Adipocyte (in vitro differentiated cells): ENCODE measurements around the gene ZNF77.
A peak's percentile ranks its signal among the peaks of the same experiment; 100 is the strongest.
"Not testable (repeated sequence)": the region's sequence is repeated elsewhere in the genome, so short reads cannot be mapped to it uniquely, and the experiment has no call there.

Experiments used
- DNase-seq: peaks from one replicate; pipeline ENCODE4 v3.0.0-alpha.2; 2015; ENCODE audit warnings: low read depth
- H3K27me3 ChIP-seq: replicated peaks from 2 replicates; pipeline ENCODE4 v1.7.0; 2013; ENCODE audit warnings: mild to moderate bottlenecking, low read length, moderate library complexity; ENCODE audit not compliant: control insufficient read depth, insufficient read depth
- H3K36me3 ChIP-seq: 2 replicates; pipeline ENCODE4 v1.7.0; 2013; ENCODE audit warnings: low read length, mild to moderate bottlenecking, moderate library complexity; ENCODE audit not compliant: control insufficient read depth, insufficient read depth, severe bottlenecking
- H3K4me1 ChIP-seq: 2 replicates; pipeline ENCODE4 v1.7.0; 2013; ENCODE audit warnings: mild to moderate bottlenecking, low read length, moderate library complexity; ENCODE audit not compliant: control insufficient read depth, insufficient read depth
- H3K4me3 ChIP-seq: 2 replicates; pipeline ENCODE4 v1.7.0; 2013; ENCODE audit warnings: mild to moderate bottlenecking, low read length, moderate library complexity
- H3K9ac ChIP-seq: 2 replicates; pipeline ENCODE4 v1.7.0; 2013; ENCODE audit warnings: mild to moderate bottlenecking, low read length, moderate library complexity
- H3K9me3 ChIP-seq: 2 replicates; pipeline ENCODE4 v1.7.0; 2013; ENCODE audit warnings: mild to moderate bottlenecking, low read length, moderate library complexity; ENCODE audit not compliant: control insufficient read depth

Gene ZNF77

GRCh38 chr19:2944403-2944774 is 382 bp downstream of the ZNF77 start:
- DNase-seq, result no peak
- Histone ChIP-seq H3K36me3 (peaks cover 4% of the 10 kb centered on the region), H3K9me3 (no peaks in the 10 kb centered on the region), H3K27me3 (no peaks in the 10 kb centered on the region), H3K4me1 (peaks cover 27% of the 10 kb centered on the region), H3K9ac (peak overlapping the region; percentile 92), H3K4me3 (peak overlapping the region; percentile 92)

DNA sequence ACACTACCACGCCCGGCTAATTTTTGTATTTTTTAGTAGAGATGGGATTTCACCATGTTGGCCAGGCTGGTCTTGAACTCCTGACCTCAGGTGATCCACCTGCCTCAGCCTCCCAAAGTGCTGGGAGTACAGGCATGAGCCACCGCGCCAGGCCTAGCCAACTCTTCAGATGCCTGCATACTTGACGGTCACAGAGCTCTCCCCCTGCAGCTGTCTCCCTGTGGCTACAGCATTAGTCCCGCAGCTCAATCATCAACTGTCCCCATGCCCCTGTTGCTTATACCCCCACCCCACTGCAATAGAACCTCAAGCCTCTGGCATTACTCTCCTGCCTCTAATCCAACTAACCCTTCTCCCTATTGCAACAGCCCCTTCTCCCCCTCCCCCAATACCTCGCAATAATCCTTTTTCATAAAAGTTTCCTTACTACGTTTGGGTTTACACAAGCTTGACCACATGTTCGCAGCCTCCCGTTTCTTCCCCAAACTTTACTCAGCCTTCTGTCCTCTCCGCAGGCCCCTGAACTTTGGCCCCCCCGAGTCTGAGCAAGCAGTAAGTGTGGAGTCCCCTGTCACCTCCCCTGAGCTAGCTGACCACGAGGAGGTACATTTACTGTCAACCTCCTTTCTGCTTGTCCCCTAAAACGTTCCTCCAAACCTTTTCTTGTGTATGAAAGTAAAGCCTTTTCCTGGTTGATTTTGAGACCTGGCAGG is 1.7 kb downstream of the ZNF77 start:
- H3K4me1 ChIP-seq, result peaks cover 22% of the 10 kb centered on the region
- no peak overlapping the region for H3K9ac ChIP-seq
- H3K4me3 ChIP-seq, result no peak overlapping the region
- H3K27me3 ChIP-seq, result no peaks in the 10 kb centered on the region
- H3K9me3 ChIP-seq, result no peaks in the 10 kb centered on the region
- no peak for DNase-seq
- peaks cover 15% of the 10 kb centered on the region for H3K36me3 ChIP-seq

DNA sequence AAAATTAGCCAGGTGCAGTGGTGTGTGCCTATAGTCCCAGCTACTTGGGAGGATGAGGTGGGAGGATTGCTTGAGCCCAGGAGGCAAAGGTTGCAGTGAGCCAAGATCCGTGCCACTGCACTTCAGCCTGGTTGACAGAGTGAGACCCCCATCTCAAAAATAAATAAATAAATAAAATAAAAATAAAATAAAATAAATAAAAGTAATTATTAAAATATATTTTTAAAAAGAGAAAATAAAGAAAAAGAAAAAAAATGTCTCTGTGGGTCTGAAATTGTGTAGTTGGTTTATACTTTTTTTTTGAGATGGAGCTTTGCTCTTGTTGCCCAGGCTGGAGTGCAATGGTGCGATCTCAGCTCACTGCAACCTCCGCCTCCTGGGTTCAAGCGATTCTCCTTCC is 8.9 kb downstream of the ZNF77 start:
- H3K4me1 ChIP-seq, H3K9ac ChIP-seq, H3K27me3 ChIP-seq, H3K4me3 ChIP-seq, DNase-seq: not testable (repeated sequence)
- H3K9me3 ChIP-seq, result peaks cover 47% of the 10 kb centered on the region
- H3K36me3 ChIP-seq, result peaks cover 72% of the 10 kb centered on the region

DNA sequence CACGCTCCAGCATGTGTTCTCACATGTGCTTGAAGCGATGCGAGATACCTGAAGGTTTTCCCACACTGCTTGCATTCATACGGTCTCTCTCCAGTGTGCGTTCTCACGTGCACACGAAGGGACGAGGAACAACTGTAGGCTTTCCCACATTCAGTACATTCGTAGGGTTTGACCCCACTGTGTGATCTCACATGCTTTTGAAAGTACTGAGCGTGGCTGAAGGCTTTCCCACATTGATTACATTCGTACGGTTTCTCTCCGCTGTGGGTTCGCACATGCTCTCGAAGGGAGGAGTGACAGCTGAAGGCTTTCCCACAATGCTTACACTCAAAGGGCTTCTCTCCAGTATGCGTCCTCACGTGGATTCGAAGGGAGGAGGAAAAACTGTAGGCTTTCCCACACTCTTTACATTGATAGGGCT is 11.3 kb downstream of the ZNF77 start:
- Histone ChIP-seq H3K4me3 (peak overlapping the region; percentile 70), H3K4me1 (no peaks in the 10 kb centered on the region), H3K9ac (no peak overlapping the region), H3K36me3 (peaks cover 65% of the 10 kb centered on the region), H3K9me3 (peaks cover 52% of the 10 kb centered on the region), H3K27me3 (no peaks in the 10 kb centered on the region)
- no peak for DNase-seq

GRCh38 chr19:2927032-2927430 is 17.7 kb downstream of the ZNF77 start:
- Histone ChIP-seq H3K36me3 (peaks cover 10% of the 10 kb centered on the region), H3K27me3 (no peaks in the 10 kb centered on the region)

DNA sequence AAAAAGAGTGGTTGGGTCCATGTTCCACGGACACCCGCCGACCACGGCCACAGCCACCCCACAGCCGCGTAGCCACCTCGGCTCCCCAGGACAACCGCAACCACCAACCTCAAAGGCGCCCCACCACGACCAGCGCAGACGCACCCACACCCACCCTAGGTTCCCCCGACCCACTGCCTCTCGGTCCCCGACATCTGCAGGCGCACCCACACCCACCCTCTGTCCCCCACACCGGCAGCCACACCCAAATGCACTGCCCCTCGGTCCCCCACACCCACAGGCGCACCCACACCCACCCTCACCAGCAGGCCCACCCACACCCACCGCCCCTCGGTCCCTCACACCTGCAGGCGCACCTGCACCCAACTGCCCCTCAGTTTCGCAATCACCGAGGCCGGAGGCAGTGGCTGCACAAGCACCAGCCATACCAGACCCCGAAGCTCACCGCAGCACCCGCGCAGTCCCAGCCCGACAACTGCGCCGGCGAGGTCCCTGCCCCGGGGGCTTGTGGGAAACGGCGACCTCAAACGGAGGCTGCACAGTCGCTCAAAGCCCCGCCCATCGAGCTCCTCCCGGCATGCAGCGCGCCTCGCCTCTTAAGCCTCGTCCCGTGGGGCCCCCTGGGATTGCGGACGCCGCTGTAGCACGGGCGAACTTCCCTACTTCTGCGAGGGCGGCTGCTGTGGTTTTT is 18.3 kb downstream of the ZNF77 start:
- Histone ChIP-seq H3K9me3 (peaks cover 9% of the 10 kb centered on the region), H3K36me3 (peaks cover 7% of the 10 kb centered on the region), H3K4me3 (no peak overlapping the region), H3K27me3 (no peaks in the 10 kb centered on the region), H3K9ac (no peak overlapping the region), H3K4me1 (peaks cover 16% of the 10 kb centered on the region)
- DNase-seq, result no peak

More at GRCh38 chr19:2927032-2927430, 17.7 kb downstream of the ZNF77 start:
- Histone ChIP-seq H3K4me3 (no peak overlapping the region), H3K9me3 (peaks cover 12% of the 10 kb centered on the region), H3K9ac (no peak overlapping the region), H3K4me1 (peaks cover 16% of the 10 kb centered on the region)
- no peak for DNase-seq

DNA sequence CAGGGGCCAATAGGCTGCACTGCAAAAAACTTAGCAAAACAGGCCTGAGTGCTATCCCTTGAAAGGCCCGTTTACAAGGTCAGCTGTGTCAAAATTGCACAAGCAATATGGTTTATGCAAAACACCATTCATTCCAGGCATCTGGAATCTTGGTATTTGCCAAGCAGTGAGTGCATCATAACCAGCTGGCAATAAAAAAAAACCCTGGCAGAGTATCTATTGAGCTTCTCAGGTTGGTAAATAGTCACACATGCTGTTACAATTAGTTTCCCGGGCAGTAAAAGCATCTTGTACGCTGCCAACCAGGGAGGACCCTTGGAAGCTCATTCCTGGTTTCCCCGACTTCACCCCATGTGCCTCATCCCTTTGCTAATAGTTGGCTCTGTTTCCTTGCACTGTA is 21.3 kb downstream of the ZNF77 start:
- Histone ChIP-seq H3K9ac (no peak overlapping the region), H3K9me3 (peaks cover 8% of the 10 kb centered on the region), H3K36me3 (peaks cover 12% of the 10 kb centered on the region), H3K4me1 (peaks cover 16% of the 10 kb centered on the region), H3K4me3 (no peak overlapping the region), H3K27me3 (no peaks in the 10 kb centered on the region)
- DNase-seq, result peak; percentile 82

DNA sequence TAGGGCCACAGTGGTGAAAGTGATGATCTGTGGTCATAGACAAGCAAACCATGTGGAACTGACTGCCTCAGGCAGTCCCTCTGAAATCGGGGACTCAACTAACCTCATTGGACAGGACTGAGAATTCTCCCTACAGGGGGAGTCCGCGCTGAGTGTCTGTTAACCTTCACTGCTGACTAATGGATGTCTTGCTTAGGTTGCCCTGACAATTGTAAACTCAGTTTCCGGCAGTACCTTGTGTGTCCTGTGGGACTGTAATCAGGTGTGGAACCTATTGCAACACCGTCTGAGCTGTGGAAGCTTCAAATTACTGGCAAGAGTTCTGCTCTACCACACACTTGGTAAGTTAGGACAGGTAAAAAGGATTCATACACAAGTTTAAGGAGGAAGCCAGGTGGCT is 21.8 kb downstream of the ZNF77 start:
- peaks cover 13% of the 10 kb centered on the region for H3K9me3 ChIP-seq
- no peak overlapping the region for H3K9ac ChIP-seq
- DNase-seq, result peak; percentile 32
- H3K36me3 ChIP-seq, result peaks cover 17% of the 10 kb centered on the region
- H3K4me1 ChIP-seq, result peaks cover 16% of the 10 kb centered on the region
- no peaks in the 10 kb centered on the region for H3K27me3 ChIP-seq
- H3K4me3 ChIP-seq, result no peak overlapping the region

DNA sequence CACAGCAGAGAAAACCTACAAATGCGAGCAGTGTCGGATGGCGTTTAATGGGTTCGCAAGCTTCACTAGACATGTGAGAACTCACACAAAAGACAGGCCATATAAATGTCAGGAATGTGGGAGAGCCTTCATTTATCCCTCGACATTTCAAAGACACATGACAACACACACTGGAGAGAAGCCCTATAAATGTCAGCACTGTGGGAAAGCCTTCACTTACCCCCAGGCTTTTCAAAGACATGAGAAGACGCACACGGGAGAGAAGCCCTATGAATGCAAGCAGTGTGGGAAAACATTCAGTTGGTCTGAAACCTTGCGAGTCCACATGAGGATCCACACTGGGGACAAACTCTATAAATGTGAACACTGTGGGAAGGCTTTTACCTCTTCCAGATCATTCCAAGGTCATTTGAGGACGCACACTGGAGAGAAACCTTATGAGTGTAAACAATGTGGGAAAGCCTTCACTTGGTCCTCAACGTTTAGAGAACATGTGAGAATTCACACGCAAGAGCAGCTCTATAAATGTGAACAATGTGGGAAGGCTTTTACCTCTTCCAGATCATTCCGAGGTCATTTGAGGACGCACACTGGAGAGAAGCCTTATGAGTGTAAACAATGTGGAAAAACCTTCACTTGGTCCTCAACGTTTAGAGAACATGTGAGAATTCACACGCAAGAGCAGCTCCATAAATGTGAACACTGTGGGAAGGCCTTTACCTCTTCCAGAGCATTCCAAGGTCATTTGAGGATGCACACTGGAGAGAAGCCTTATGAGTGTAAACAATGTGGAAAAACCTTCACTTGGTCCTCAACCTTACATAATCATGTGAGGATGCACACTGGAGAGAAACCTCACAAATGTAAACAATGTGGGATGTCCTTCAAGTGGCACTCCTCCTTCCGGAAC is 27.2 kb downstream of the ZNF77 start:
- no peak for DNase-seq

GRCh38 chr19:2912306-2912705 is 32.5 kb downstream of the ZNF77 start:
- Histone ChIP-seq H3K4me3 (no peak overlapping the region), H3K36me3 (peaks cover 29% of the 10 kb centered on the region), H3K4me1 (peaks cover 6% of the 10 kb centered on the region), H3K27me3 (no peaks in the 10 kb centered on the region), H3K9ac (no peak overlapping the region), H3K9me3 (peaks cover 20% of the 10 kb centered on the region)
- no peak for DNase-seq

More for the DNA sequence above, 27.2 kb downstream of the ZNF77 start:
- Histone ChIP-seq H3K9me3 (peaks cover 41% of the 10 kb centered on the region), H3K36me3 (peaks cover 53% of the 10 kb centered on the region), H3K4me1 (no peaks in the 10 kb centered on the region), H3K27me3 (no peaks in the 10 kb centered on the region), H3K9ac (no peak overlapping the region), H3K4me3 (peak overlapping the region; percentile 47)

DNA sequence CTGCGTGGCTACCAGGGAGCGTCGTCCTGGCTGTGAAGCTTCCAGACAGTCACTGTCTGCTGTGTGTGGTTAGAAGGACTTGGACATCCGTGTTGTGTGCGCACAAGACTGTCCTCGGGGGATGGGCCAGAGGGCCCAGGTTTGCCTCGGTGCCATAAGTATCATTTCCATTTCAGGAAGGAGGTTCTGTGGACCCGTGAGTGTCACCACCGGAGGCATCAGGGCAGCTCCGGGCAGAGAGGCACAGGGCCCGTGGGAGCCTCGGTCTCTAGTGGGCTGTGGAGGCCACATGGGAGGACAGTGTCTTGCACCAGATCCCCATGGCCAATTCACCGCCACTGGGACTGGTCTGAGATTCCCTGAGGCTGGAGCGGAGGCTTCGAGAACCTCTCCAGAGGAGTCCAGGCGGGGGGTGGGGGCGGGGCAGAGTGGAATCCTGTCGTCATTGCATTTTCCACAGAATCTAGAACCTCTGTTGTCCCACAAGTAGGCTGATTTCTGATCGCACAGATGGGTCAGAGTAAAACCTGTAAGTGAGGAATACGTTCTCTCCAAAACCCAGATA is 38.1 kb downstream of the ZNF77 start:
- no peaks in the 10 kb centered on the region for H3K36me3 ChIP-seq
- no peaks in the 10 kb centered on the region for H3K27me3 ChIP-seq
- DNase-seq, result no peak
- H3K9ac ChIP-seq, result no peak overlapping the region
- no peak overlapping the region for H3K4me3 ChIP-seq
- peaks cover 8% of the 10 kb centered on the region for H3K4me1 ChIP-seq
- no peaks in the 10 kb centered on the region for H3K9me3 ChIP-seq
